IPS DF 19.7 (cell line): ENCODE measurements around the gene TMEM150A.
"Not testable (repeated sequence)": the region's sequence is repeated elsewhere in the genome, so short reads cannot be mapped to it uniquely, and the experiment has no call there.

Experiments used
- DNase-seq: peaks from one replicate; pipeline ENCODE4 v3.0.0-alpha.2; 2013; ENCODE audit warnings: low read depth, low spot score

Gene TMEM150A

DNA sequence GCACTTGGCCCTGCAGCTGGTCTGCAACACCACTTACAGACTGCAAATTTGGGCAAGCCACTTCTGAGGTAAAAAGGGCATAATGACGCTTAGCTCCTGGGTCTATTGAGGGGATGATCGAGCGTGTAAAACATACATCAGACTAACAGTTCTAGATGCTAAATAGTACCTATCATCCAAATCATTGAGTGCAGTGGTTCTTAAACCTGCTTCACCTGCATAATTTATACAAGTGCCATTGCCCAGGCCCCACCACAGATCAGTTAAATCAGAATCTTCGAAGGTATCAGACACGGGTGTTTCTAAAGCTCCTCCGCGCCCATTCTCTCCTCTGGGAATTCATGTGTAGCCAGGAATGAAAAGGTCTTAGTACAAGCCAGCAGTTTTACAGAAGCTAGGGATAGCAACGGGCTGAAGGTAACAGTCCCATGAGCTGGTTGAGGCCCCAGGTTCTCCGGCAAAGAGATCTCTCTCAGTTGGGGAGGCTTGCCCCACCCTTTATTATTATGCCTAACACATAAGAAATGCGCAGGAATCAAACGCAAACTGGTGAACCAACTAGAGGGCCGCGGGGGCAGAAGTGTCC is 7.7 kb downstream of the TMEM150A start:
- DNase-seq: no peak

GRCh38 chr2:85593023-85593422 is 9.5 kb downstream of the TMEM150A start:
- DNase-seq: no peak

GRCh38 chr2:85592299-85592698 is 10.2 kb downstream of the TMEM150A start:
- DNase-seq: not testable (repeated sequence)

DNA sequence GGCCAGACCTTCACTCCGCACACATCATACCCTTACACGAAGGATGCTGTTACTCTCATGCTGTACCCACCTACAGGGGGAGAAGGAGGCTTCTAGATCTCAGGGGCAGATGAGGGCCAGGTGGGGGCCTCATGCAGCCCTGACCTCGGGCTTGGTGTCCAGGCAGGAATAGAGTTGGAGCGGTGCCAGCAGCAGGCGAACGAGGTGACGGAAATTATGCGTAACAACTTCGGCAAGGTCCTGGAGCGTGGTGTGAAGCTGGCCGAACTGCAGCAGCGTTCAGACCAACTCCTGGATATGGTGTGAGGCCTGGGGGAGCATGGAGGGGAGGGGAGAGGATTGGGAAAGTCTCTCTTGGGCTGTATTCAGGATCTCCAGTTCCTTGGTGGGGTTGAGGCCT is 10.9 kb downstream of the TMEM150A start:
- DNase-seq: no peak

DNA sequence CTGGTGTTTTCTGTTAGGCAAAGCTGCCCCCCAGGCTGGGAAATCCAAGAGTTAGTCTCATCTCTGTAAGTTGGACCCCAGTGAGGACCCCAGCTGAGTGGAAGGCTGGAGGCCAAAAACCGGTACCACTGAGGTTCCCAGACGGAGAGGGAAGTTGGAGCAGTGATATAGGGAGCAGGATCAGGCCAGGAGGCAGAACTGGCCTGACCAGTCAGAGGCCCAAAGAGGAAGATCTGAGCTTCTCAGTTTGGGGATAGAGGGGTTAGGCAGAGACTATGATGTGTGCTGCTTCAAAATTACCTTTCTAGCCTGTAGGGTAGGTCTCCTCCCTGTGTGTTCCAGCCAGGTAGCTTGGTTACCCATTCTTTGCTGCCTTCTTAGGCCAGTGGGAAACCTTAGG is 11.5 kb downstream of the TMEM150A start:
- DNase-seq: no peak

- DNase-seq: no peak
Observed at GRCh38 chr2:85589982-85590791, 12.3 kb downstream of the TMEM150A start.

- DNase-seq: no peak
Observed at GRCh38 chr2:85589181-85589580, 13.3 kb downstream of the TMEM150A start.

DNA sequence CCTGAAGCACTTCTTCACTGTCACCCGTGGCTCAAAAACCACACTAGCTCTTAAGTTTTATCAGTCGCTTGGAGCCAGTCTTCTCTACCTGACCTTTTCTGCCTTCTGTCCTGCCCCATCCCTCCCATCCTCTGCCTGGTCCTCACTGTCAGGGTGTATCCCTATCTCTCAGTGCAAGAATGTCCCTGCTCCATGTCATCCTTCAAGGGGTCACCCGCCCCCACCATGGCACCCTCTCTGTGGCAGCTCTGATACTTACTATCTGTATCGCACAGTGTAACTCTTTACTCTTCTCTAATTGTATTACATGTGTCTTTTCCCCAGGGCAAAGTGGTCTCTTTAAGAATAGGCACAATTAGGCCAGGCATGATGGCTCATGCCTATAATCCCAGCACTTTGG is 13.9 kb downstream of the TMEM150A start:
- DNase-seq: no peak

DNA sequence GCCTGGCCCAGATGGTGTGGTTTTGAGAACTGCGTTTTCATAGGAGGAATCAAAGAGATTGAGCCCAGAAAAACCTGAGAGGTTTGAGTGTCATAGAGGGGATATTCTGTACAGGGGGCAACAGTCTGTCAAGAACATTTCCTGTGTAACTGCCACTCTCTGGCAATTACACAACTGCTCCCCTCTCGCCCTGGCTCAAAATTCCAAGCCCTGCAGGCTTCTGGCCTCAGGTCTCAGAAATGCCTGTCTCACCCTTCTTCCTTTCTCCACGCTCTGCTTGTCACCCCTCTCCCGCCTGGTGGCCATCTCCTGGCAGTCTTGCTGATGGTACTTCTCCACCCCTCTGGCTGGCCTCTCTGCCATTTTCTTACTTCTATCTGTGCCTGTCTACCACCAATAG is 14.3 kb downstream of the TMEM150A start:
- no peak for DNase-seq

DNA sequence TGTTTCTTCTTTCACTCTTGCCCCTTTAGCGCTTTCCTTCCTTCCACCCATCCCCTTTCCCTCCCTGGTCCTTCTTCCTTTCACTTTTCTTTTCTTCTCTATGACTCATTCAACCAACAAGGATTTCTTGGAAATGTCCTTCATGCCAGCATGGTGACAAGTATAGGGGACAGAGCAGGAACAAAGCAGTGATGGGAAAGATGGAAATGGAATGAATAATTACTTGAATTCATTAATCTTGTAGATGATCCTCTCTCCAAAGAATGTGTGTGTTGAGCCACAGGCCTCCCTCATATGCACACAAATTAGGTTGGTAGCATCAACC is 16.8 kb downstream of the TMEM150A start:
- no peak for DNase-seq

DNA sequence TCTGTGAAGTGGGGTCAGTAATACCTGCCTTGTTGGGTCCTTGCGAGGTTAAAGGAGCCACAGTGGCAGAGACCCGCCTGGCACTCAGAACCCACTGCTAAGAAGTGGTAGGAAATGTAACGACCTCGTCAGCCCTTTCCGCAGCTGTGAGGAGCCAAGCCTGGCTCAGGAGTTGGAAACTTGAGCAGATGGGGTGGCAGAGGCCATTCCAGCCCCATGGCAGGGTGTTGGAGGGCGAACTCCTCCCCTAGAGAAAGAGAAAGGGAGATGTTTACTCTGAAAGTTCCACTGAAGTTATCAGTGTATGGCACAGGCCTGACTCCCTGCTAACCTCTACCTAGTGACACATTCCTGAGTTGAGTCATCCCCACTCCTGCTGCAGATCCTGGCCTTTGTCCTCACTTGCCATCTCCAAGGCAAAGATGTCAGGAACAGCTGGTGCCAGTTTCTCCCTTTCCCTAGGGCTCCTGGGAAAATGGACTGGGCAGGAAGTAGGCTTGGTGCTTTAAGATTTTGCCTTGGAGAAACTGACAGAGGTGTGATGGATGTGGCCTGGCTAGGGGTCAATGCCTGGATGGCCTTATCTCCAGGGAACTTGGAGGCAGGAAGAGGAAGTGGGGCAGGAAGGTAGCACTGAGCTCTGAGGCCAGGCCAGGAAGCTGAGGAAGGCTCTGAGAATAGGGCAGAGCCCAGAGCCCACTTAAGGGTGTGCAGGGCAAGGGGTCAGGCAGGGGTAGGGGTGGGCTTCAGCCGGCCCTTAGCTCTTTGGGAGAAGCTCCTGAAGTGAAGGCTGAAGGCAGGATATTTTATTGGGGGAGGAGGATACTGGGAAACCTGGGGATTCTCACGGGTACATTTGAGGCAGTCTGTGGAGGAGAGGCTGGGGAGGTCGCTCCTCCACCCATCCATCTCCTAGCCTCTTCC is 17.4 kb downstream of the TMEM150A start:
- DNase-seq: no peak

DNA sequence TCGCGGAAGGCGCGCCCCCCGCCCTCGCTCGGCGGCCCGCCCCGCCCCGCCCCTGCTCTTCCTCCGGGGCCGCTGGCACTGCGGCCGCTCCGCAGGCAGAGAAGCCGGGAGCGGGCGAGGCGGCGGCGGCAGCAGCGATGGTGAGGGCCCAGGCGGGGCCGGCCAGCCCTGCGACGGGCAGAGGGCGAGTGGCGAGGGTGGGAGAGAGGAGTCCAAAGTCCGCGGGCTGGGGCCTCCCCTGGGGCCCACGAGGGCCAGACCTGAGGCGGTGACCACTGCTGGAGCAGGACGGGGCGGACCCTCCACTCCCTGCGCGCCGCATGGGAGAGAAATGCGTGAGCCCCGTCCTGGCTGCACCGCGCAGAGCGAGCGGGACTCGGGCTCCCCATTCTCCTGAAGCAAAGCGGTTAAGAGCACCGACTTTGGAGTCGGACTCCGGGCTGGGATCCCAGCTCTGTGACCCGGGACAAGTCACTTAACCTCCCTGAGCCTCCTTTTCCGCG is 18.1 kb downstream of the TMEM150A start, which contains the start of gene VAMP5:
VAMP5 (plus strand) TSS at position 78 of the 503 bp plus-strand sequence; CDS start at position 138, 60 bp downstream.
- no peak for DNase-seq

DNA sequence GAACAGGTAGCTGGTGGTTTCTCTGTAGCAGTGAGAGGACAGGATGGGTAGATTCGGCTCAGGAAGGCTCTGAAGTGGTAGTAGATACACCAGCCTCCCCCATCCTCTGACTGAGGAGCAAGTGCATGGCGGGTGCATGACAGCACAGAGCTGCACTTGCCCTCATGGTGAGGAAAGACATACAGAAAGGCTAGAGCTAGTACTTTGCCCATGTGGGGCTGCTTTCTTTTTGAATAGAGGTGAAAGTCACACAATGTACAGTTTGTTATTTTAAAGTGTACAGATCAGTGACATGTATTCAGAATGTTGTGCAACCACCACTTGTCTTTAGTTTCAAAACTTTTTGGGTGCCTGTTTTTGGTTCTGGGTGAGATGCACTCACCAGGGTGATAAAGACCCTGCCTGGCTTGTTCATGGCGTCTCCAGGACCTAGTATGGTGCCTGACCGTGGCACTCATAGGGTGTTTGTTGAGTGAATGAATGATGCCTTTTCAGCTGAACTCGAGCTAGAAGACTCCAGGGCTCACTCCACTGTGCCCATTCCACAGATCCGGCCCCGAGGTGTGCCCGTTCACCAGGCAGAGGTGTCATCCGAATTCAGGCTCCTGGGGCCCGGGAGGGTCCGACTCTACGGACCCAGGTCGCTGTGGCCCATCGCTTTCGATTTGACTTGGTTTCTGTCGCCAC is 18.7 kb downstream of the TMEM150A start:
- no peak for DNase-seq

- DNase-seq: no peak
Observed at GRCh38 chr2:85582492-85582891, 20.0 kb downstream of the TMEM150A start.

DNA sequence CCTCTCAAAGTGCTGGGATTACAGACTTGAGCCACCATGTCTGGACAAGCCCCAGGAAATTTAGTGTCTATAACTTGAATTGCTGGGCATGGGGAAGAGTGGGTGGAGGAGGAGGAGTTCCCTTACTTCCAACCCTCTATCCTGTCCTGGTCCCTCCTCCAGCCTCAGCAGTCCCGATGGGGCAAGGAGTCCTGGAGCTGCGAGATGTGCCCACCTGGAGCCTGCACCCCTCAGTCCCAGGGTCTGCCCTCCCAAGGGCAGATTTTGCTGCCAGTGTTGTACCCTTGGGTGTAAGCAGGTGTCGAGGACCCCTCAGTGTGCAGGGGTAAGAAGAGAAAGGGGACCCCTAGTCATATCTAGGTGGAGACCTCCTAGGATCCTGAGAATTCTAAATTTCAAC is 22.3 kb downstream of the TMEM150A start:
- DNase-seq: no peak

DNA sequence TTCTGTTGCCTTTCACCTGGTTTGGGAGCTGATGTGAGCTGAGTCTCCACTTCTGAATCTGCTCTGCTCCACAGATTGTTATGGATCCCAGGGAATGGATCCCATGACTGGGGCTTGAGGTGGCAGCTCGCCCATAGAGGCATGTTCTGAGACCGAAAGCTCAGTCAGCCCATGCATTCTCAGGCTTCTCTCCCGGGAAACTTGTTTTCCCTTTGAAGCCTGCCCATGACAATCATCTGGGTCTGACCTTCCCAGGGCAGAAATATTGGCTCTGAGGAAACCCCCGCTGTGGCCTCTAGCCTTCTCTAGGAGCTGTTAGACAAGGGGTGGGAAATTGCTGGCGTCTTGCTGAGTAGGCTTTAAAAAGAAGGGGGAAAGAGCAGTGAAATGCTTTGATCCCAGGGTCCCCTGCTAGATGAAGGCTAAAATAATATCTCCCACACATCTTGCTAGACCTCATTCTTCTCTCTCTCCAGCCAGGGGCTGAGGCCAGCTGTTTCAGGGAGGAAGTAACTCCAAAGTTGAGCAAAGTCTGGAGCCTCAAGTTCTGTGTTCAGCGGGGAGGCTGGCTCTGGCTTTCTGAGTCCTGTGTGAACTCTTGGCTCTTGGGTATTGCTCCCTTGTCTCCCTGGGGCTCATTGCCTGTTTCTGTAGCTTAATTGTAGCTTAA is 23.1 kb downstream of the TMEM150A start:
- no peak for DNase-seq

DNA sequence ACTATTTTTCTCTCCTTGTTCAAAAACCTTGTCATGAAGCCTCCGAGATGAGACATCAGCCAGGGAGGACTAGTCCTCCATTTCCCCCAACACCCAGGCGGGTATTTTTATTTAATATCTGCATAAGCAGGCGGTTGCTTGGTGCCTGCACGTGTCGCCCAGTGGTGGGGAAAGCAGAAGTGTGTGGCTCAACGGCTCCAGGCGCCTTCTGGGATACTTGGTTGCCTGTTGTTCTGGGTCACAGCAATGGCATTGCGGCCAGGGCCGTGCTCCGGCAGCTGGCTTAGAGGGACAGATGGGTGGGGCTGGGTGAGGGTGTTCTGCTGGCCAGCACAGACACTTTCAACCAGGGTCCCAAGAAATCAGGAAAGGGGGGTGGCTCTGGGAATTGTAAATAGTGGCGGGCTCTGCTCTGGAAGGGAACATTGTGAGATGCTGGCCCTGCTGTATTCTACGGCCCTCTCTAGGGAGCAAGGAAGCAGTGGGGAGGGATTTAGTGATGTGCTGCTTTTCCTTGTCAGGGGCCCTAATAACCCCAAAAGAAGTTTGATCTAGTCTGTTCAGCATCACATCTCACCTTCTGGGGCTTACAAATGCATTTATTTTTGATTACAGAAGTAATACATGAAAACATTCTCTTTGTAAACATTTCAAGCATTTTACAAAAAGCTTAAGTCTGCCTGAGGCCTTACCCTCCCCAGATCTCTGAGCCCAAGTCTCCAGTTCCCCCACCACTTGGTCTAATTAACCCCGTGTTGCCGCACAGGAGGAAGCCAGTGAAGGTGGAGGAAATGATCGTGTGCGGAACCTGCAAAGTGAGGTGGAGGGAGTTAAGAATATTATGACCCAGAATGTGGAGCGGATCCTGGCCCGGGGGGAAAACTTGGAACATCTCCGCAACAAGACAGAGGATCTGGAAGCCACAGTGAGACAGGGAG is 24.0 kb downstream of the TMEM150A start:
- DNase-seq: no peak

DNA sequence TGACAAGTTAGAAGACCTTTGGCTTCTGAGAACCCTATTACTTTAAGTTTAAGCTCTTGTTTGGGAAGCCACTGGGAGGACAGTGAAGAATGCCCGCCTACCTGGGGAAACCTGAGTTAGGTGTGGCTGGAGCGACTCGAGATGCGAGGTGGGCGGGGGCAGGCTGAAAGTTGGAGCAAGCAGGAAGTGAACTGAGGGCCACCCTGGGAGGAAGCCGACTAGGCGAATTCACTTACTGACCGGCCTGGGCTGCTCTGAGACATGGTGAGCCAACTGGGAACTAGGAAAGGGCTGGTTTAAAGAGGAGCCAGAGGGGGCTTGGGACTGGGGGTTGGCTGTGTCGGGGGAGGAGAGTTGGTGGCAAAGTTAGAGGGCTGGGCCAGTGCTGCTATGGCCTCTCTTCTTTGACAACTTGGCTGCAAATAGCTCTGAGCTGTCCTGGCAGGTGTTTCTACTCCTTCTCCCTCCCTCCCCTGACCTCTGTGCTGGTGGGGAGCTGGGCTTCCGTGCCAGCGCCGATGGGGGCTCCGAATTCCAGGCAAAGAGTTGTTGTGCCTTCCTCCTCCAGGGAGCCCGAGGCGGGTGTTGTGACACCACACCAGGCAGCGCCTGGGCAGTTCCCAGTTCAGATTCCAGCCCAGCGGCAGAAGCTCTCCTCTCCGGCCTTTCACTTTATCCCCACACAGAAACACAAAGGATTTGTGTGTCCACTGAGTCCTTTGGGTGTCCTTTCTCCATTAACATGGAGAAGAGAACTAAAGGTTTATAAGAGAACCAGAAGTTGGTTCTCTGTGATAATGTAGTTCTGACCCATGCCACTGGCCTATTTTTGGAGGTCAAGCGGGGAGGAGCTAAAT is 24.9 kb downstream of the TMEM150A start, which contains the start of gene VAMP8:
VAMP8 (plus strand) TSS at position 201 of the 857 bp plus-strand sequence; CDS start at position 262, 61 bp downstream.
- DNase-seq: peak; percentile 52

- DNase-seq: no peak
Observed at GRCh38 chr2:85577063-85577385, 25.5 kb downstream of the TMEM150A start.
